Measurements from ENCODE around the gene RHOF.

GRCh38 chr12:121769297-121769830, 24.1 kb downstream of the RHOF start:
- TF ChIP-seq, protein P1, sequence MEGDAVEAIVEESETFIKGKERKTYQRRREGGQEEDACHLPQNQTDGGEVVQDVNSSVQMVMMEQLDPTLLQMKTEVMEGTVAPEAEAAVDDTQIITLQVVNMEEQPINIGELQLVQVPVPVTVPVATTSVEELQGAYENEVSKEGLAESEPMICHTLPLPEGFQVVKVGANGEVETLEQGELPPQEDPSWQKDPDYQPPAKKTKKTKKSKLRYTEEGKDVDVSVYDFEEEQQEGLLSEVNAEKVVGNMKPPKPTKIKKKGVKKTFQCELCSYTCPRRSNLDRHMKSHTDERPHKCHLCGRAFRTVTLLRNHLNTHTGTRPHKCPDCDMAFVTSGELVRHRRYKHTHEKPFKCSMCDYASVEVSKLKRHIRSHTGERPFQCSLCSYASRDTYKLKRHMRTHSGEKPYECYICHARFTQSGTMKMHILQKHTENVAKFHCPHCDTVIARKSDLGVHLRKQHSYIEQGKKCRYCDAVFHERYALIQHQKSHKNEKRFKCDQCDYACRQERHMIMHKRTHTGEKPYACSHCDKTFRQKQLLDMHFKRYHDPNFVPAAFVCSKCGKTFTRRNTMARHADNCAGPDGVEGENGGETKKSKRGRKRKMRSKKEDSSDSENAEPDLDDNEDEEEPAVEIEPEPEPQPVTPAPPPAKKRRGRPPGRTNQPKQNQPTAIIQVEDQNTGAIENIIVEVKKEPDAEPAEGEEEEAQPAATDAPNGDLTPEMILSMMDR (IDR thresholded peaks at IDR 0.05; ENCODE audit: low read depth, low read length, poor library complexity, severe bottlenecking), result no peak
- TF ChIP-seq EZH2phosphoT487 (IDR thresholded peaks at IDR 0.05; ENCODE audit: borderline replicate concordance, low read length), result no peak
